ENCODE data around the gene SUPT5H. TPM values are rescaled to one million over a fixed set of nuclear protein-coding genes. Genes with fewer than 3 reads are reported as not detected.
"Not testable (repeated sequence)": the region's sequence is repeated elsewhere in the genome, so short reads cannot be mapped to it uniquely, and the experiment has no call there.

SUPT5H gene
- total RNA-seq, 2 experiments from 2014 or later, result 179 to 189 TPM

DNA sequence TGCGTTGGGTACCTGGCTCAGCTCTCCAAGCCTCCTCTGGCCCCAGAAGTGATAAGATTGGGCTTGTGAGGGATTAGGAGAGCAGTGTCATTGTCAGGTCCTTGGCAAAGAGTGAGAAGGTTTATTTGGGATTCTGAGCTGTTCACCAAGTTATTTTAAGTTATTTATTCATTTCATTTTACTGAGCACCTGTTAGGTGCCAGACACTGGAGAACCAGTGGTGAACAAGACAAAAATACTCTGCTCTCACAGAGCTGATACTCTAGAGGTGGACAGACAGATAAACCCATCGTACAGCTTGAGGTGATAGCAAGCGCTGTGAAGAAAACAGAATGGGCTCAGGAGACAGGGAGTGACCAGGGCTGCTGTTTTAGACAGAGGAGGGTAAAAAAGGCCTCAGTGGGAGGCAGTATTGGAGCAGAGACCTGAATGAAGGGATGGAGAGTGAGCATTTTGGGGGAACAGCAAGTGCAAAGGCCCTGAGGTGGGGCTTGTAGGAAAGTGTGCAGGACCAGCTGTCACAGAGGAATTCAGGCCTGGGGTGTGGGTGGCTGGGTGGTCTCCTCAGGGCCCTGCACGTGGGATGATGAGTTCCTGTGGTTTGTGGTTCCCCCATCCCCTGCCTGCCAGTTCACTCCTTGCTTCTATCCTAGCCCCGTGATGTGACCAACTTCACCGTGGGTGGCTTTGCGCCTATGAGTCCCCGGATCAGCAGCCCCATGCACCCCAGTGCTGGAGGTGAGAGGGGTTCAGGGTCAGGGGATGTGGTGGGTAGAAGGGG is 26.6 kb downstream of the SUPT5H start:
- POLR2A ChIA-PET, result no interaction called here
- CTCF ChIA-PET, result interaction anchor here (0.9 kb wide), 1 partner anchor 10 kb away, joined by 3 read pairs; no protein-coding TSS in a partner anchor

DNA sequence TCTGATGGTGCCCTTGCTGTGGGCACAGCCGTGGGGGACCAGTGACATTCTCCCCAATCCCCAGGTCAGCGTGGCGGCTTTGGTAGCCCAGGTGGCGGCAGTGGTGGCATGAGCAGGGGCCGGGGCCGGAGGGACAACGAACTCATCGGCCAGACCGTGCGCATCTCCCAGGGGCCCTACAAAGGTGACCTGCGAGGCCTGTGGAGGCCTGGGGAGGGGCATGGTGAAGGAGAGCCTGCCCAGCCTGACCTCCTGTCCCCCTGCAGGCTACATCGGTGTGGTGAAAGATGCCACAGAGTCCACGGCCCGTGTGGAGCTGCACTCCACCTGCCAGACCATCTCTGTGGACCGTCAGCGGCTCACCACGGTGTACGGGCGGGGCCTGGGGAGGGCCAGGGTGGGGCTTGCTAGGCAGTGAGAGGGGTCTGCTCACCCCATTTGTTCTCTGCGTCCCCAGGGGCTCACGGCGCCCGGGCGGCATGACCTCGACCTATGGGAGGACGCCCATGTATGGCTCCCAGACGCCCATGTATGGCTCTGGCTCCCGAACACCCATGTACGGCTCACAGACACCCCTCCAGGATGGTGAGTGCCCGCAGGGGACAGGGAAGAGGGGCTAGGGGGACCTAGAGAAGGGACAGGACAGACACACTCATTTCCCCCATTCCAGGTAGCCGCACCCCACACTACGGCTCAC is 27.5 kb downstream of the SUPT5H start:
- CTCF ChIA-PET, result interaction anchor here (2.0 kb wide), 1 partner anchor 13 kb away, joined by 4 read pairs; no protein-coding TSS in a partner anchor
- POLR2A ChIA-PET, result no interaction called here

DNA sequence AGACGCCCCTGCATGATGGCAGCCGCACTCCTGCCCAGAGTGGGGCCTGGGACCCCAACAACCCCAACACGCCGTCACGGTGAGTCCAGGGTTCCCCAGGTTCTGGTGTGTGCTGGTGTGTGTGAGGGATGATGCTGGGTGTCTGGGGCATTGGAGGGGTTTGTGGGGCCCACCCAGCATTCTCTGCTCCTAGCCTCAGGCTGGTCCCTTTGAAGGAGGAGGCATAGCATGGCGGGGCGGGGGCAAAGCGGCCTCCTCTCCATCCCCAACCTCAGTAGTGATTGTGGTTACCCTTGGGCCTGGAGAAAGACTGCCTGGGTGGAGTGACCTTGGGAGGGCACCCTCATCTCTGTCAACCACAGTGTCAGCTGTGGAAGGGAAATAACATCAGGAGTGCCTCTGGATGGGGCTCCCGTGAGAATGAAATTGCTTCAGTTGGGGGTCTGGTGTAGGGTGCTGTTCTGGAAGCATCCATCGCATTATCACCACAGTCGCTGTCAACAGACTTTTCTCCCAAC is 28.1 kb downstream of the SUPT5H start:
- CTCF ChIA-PET, result interaction anchor here (0.7 to 2.0 kb wide), 11 partner anchors 13 to 61 kb away, joined by 3 to 8 read pairs (median 3); partner anchors contain the start of gene SUPT5H
- POLR2A ChIA-PET, result no interaction called here

DNA sequence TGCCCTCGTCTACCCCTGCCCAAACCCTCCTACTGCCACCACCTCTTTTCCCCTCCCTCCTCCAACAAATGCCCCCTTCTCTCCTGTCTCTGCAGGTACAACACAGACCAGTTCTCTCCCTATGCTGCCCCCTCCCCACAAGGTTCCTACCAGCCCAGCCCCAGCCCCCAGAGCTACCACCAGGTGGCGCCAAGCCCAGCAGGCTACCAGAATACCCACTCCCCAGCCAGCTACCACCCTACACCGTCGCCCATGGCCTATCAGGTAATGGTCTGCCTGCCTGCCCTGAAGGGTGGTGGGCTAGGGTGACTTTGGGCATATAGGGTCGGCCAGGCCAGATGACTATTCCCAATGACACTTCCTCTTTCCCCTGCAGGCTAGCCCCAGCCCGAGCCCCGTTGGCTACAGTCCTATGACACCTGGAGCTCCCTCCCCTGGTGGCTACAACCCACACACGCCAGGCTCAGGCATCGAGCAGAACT is 28.8 kb downstream of the SUPT5H start:
- POLR2A ChIA-PET, result no interaction called here
- CTCF ChIA-PET, result interaction anchor here (0.7 to 2.0 kb wide), 16 partner anchors 8 to 60 kb away, joined by 3 to 8 read pairs (median 4); partner anchors contain the start of genes EID2B and SUPT5H

GRCh38 chr19:39475748-39476147 is 30.4 kb downstream of the SUPT5H start:
- ChIA-PET POLR2A (no interaction called here), CTCF (interaction anchor here (0.8 to 1.4 kb wide), 5 partner anchors 13 to 58 kb away, joined by 3 to 7 read pairs (median 3); partner anchors contain the start of gene RPS16)

GRCh38 chr19:39479319-39479801 is 34.0 kb downstream of the SUPT5H start:
- CTCF ChIA-PET, POLR2A ChIA-PET: not testable (repeated sequence)

DNA sequence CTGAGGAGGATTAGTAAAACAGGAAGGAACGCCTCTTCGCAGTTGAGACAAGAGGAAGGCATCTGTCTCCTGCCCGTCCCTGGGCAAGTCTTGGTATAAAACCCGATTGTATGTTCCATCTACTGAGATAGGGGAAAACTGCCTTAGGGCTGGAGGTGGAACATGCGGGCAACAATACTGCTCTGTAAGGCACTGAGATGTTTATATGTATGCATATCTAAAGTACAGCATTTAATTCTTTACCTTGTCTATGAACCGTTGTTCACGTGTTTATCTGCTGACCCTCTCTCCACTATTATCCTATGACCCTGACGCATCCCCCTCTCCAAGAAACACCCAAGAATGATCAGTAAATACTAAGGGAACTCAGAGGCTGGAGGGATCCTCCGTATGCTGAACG is 34.5 kb downstream of the SUPT5H start:
- ChIA-PET POLR2A (interaction anchor here (0.8 to 1.2 kb wide), 2 partner anchors 10 to 48 kb away, joined by 5 read pairs; no protein-coding TSS in a partner anchor), CTCF (no interaction called here)

- CTCF ChIA-PET, result interaction anchor here (0.6 to 1.6 kb wide), 2 partner anchors 33 to 102 kb away, joined by 3 to 4 read pairs; no protein-coding TSS in a partner anchor
- POLR2A ChIA-PET, result interaction anchor here (0.6 to 1.2 kb wide), 4 partner anchors 11 to 580 kb away, joined by 4 to 5 read pairs (median 5); partner anchors contain the start of gene EID2B
Measured at GRCh38 chr19:39480337-39481228, 35.2 kb downstream of the SUPT5H start, which contains the start of gene TIMM50. Gene TIMM50, plus strand, starts transcription at chr19:39480838. Its CDS starts 16 bp downstream, at chr19:39480854.

GRCh38 chr19:39481229-39481545 is 35.8 kb downstream of the SUPT5H start:
- CTCF ChIA-PET, result interaction anchor here (0.6 to 1.6 kb wide), 4 partner anchors 22 to 102 kb away, joined by 3 to 4 read pairs (median 4); partner anchors contain the start of gene EID2B
- POLR2A ChIA-PET, result interaction anchor here (0.6 to 1.2 kb wide), 3 partner anchors 11 to 579 kb away, joined by 4 to 5 read pairs (median 5); partner anchors contain the start of gene EID2B

GRCh38 chr19:39481676-39482075 is 36.3 kb downstream of the SUPT5H start:
- ChIA-PET POLR2A (interaction anchor here (1.0 kb wide), 1 partner anchor 51 kb away, joined by 4 read pairs; the partner anchor contains the start of gene EID2B), CTCF (interaction anchor here (1.0 to 1.6 kb wide), 4 partner anchors 7 to 51 kb away, joined by 3 to 4 read pairs (median 3); partner anchors contain the start of gene EID2B)

- CTCF ChIA-PET, result interaction anchor here (0.8 to 1.7 kb wide), 2 partner anchors 50 to 56 kb away, joined by 4 to 5 read pairs; partner anchors contain the start of gene EID2B
- POLR2A ChIA-PET, result no interaction called here
Measured at GRCh38 chr19:39483141-39483540, 37.8 kb downstream of the SUPT5H start.

GRCh38 chr19:39489756-39490155 is 44.4 kb downstream of the SUPT5H start:
- POLR2A ChIA-PET, result no interaction called here
- CTCF ChIA-PET, result no interaction called here

- POLR2A ChIA-PET, result no interaction called here
- CTCF ChIA-PET, result interaction anchor here (0.6 to 0.9 kb wide), 3 partner anchors 10 to 28 kb away, joined by 3 read pairs; no protein-coding TSS in a partner anchor
Measured at GRCh38 chr19:39492225-39492624, 46.8 kb downstream of the SUPT5H start.

DNA sequence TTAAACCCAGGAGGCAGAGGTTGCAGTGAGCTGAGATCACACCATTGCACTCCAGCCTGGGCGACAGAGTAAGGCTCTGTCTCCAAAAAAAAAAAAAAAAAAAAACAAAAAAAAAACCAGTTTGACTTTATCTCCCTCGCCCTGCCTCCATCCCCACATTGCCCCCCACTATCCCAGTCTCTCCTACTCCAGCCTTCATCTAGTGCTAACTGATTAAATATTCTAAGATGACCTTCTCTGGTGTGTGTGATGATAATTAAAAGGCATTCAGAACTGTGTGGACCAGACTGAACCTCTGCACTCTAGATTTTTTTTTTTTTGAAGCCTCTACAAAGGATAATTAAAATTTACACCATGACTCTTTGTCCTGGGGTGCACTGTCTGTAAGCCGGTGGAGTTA is 47.4 kb downstream of the SUPT5H start:
- ChIA-PET CTCF (interaction anchor here (0.6 to 1.0 kb wide), 2 partner anchors 13 to 18 kb away, joined by 3 read pairs; no protein-coding TSS in a partner anchor), POLR2A (no interaction called here)

DNA sequence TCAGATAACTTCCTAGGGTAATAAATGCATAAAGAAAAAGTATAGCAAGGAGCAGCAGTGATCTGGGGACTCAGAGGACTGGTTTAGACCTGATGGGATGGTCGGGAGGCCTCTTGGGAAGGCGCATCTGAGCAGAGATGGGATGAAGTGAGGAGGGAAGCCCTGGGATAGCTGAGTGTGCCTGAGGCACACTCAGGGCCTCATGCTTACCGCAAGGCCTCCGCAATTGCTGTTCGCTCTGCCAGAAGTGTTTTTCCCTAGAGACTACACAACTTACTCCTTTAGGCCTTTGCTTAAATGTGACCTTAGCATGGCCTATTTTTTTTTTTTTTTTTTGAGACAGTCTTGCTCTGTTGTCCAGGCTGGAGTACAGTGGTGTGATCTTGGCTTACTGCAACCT is 49.3 kb downstream of the SUPT5H start:
- ChIA-PET POLR2A (no interaction called here), CTCF (interaction anchor here (0.6 kb wide), 1 partner anchor 39 kb away, joined by 3 read pairs; no protein-coding TSS in a partner anchor)

- ChIA-PET CTCF (interaction anchor here (1.2 kb wide), 1 partner anchor 37 kb away, joined by 3 read pairs; the partner anchor contains the start of gene EID2B), POLR2A (interaction anchor here (0.7 kb wide), 1 partner anchor 29 kb away, joined by 3 read pairs; no protein-coding TSS in a partner anchor)
Measured at GRCh38 chr19:39496063-39496462, 50.7 kb downstream of the SUPT5H start.

DNA sequence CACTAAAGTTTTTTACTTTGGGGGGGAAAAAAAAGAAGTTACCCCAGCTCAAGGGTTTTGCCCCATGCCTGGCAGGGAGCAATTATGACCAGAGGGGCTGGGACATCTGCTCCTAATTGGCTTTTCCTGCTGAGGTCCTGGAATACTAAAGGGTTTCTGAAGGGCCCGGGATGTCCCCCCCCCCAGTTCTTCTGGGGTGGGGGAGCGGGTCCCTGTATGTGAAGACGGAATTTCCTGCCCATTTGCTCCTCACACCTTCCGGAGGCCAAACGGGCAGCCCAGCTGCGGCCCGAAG is 52.3 kb downstream of the SUPT5H start:
- ChIA-PET POLR2A (interaction anchor here (0.7 to 1.1 kb wide), 2 partner anchors 35 to 51 kb away, joined by 3 read pairs; partner anchors contain the start of gene EID2B), CTCF (interaction anchor here (0.9 to 1.6 kb wide), 4 partner anchors 10 to 57 kb away, joined by 3 to 5 read pairs (median 4); partner anchors contain the start of gene EID2B)

Data from activated CD8-positive, alpha-beta memory T cell treated with anti-CD3 and anti-CD28 coated beads for 36 hours (primary cell).